Measurements from ENCODE around the gene SCFD1.
"Not testable (repeated sequence)": the region's sequence is repeated elsewhere in the genome, so short reads cannot be mapped to it uniquely, and the experiment has no call there.

The SCFD1 gene

DNA sequence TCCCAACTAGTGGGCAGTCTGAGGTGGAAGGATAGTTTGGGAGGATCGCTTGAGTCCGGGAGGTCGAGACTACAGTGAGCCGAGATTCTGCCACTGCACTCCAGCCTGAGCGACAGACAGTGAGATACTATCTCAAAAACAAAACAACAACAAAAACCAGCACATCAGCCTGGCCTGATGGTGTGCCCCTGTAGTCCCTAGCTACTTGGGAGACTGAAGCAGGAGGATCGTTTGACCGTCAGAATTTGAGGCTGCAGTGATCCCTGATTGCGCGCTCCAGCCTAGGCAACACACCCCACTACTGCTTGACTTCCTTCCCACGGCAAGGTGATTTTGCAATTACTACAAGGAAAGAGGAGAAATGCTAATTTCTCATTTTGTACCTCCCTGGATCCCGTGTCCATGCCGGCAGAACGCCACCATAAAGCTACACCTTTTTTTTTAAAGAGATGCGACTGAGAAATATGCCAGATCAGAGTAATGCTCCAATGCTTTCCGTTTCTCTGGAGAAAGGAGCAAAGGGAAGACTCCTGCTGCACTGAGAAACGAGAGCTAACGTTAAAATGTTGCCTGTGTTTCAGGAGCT is 672 bp upstream of the SCFD1 start:
- DNase-seq (ENCODE audit: insufficient read length) = no peak
- FAIRE-seq = peak; percentile 40
- no peak for TF ChIP-seq POLR2AphosphoS5 (IDR thresholded peaks at IDR 0.05; ENCODE audit: low read depth, low read length)
- TF ChIP-seq TAF1 (IDR thresholded peaks at IDR 0.05; ENCODE audit: borderline replicate concordance, low read depth, low read length) = no peak
- no peak for TF ChIP-seq POLR2A (IDR thresholded peaks at IDR 0.05; ENCODE audit: low read depth, low read length)

DNA sequence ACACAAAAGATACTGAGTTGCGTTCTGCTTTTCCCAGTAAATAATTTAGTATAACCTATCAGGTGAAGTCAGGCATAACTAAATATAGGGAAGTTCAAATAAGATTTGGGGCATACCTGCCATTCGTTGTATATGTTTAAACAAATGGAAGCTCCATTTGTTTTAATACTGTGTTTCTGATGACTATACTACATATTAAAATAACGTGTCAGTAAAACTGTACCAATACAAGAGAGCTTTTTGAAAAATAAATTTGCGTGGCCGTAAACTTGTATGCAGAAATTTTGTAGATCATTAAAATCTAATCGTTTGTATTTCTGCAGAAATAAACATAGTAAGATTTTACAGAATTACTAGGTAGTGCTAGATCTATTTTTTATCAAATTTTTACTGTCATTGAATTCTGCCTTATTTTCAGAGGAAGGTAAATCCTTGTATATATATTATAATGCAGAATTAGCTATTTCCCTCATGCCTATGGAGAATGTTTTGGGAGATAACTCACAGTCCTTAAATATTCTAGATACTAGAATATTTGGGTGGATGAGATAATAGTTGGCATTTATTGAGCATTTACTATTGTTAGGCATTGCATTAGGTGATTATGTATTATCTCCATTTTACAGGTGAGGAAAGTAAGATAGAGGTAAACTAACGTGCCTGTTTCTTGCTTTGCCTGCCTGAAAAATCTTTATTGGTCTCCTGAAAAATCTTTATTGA is 1.5 kb downstream of the SCFD1 start:
- DNase-seq (ENCODE audit: insufficient read length) (no peak), FAIRE-seq (no peak)
- TF ChIP-seq TAF1 (IDR thresholded peaks at IDR 0.05; ENCODE audit: borderline replicate concordance, low read depth, low read length) = no peak

DNA sequence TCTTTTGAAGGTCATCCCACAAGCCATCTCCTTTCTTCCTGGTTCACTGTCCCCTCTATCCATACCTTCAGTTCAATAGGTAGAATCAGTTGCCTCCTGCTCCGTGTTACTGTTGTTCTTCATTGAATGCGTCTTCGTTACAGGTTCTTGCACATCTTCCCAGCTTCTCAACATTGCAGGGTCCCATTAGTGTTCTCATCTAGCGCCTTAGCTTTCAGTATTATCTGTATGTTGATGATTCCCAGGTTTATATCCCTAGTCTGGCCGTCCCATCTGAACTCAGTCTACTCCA is 2.0 kb downstream of the SCFD1 start:
- FAIRE-seq (no peak), DNase-seq (ENCODE audit: insufficient read length) (no peak)
- TF ChIP-seq POLR2A (IDR thresholded peaks at IDR 0.05; ENCODE audit: low read depth, low read length) (no peak), POLR2AphosphoS5 (IDR thresholded peaks at IDR 0.05; ENCODE audit: low read depth, low read length) (no peak), TAF1 (IDR thresholded peaks at IDR 0.05; ENCODE audit: borderline replicate concordance, low read depth, low read length) (no peak)

DNA sequence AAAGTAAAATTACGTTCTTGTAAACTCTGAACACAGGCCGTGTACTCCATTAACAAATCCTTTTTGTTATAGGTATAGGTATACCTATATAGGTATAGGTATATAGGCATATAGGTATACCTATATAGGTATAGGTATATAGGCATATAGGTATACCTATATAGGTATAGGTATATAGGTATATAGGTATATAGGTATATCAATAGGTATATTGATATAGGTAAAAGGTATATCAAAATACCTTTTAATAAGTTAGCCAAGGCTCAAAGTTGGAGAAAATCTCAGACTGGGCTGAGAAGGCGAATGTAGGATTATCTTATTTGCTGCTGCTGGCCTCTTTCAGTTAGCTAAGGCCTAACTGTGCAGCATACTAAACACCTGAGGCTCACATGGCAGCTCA is 3.4 kb downstream of the SCFD1 start:
- no peak for TF ChIP-seq TAF1 (IDR thresholded peaks at IDR 0.05; ENCODE audit: borderline replicate concordance, low read depth, low read length)
- TF ChIP-seq POLR2A (IDR thresholded peaks at IDR 0.05; ENCODE audit: low read depth, low read length) = no peak
- no peak for TF ChIP-seq POLR2AphosphoS5 (IDR thresholded peaks at IDR 0.05; ENCODE audit: low read depth, low read length)
- FAIRE-seq = no peak
- no peak for DNase-seq (ENCODE audit: insufficient read length)

DNA sequence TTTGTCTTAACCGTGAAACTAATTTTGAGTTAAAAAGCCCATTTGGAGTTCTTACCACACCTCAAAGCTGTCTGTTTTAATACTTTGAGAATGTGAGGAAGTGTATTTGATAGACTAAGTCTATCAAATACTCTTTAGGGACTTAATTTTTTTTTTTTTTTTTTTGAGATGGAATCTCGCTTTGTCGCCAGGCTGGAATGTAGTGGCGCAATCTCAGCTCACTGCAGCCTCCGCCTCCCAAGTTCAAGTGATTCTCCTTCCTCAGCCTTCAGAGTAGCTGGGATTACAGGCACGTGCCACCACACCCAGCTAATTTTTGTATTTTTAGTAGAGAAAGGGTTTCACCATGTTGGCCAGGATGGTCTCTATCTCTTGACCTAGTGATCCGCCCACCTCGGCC is 7.3 kb downstream of the SCFD1 start:
- not testable (repeated sequence) for FAIRE-seq

DNA sequence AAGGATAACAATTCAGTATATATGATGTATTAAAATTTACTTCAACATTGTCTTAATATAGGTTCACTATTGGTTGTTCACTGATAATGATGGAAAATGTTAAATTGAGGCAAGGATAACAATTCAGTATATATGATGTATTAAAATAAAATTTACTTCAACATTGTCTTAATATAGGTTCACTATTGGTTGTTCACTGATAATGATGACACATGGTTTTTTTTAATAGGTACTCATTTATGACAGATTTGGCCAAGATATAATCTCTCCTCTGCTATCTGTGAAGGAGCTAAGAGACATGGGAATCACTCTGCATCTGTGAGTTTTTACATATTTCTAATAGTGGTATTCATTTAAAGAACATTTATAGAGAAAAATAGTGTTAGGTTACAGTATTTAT is 8.1 kb downstream of the SCFD1 start:
- FAIRE-seq = no peak
- DNase-seq (ENCODE audit: insufficient read length) = no peak
- TF ChIP-seq POLR2A (IDR thresholded peaks at IDR 0.05; ENCODE audit: low read depth, low read length) = no peak
- TF ChIP-seq TAF1 (IDR thresholded peaks at IDR 0.05; ENCODE audit: borderline replicate concordance, low read depth, low read length) = no peak
- TF ChIP-seq POLR2AphosphoS5 (IDR thresholded peaks at IDR 0.05; ENCODE audit: low read depth, low read length) = no peak

More for the DNA sequence above, 7.3 kb downstream of the SCFD1 start:
- not testable (repeated sequence) for DNase-seq (ENCODE audit: insufficient read length)

DNA sequence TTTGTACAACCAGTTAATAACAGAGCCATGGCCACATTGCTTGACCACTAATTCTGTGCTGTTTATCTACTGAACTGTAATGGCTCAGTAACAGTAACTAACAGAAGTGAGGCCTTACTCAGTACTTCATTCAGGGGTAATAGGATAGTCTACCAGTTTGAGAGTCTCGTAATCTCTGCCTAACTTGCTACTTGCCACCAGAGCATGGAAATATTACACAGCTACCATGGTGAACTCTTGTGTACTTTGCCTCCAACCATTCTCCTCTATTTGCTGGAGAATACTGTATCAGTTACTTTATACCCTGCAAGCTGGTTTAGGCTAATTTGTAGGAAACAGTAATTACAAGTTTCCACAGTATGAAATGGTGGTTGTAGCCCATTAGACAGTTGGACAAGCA is 10.6 kb downstream of the SCFD1 start:
- no peak for FAIRE-seq
- DNase-seq (ENCODE audit: insufficient read length) = no peak
- no peak for TF ChIP-seq POLR2A (IDR thresholded peaks at IDR 0.05; ENCODE audit: low read depth, low read length)
- no peak for TF ChIP-seq TAF1 (IDR thresholded peaks at IDR 0.05; ENCODE audit: borderline replicate concordance, low read depth, low read length)
- TF ChIP-seq POLR2AphosphoS5 (IDR thresholded peaks at IDR 0.05; ENCODE audit: low read depth, low read length) = no peak

DNA sequence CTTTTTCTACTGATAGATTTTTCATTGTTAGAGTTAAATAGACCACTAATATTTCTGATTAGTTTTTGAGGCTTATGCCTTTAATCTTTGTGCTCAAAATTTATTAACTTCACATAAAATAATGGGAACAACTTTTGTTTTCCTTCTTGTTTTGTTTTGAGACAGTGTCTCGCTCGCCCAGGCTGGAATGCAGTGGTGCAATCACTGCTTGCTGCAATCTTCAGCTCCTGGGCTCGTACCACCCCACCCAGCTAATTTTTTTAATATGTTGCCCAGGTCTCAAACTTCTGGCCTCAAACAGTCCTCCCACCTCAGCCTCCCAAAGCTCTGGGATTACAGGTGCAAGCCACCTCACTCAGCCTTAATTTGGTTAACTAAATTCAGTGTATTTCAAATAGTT is 16.8 kb downstream of the SCFD1 start:
- no peak for TF ChIP-seq POLR2AphosphoS5 (IDR thresholded peaks at IDR 0.05; ENCODE audit: low read depth, low read length)
- DNase-seq (ENCODE audit: insufficient read length) (no peak), FAIRE-seq (no peak)

DNA sequence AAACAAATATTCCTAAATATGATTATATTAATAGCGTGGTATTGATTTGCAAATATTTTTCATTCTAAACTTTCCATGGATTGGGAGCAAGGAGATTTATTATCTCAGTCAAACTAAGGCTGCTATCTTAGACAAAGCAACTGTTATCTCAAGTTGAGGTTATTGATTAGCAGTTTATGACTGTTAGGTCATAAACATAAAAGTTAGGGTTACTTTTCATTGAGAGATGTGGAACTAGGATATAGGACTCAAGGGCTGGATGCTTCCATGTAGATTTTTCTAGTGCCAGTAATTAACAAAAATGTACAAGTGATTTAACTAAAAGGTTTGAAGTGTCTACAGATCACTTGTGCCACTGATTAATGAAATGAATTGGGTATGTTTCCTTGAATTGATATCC is 19.1 kb downstream of the SCFD1 start:
- DNase-seq (ENCODE audit: insufficient read length) = no peak
- peak; percentile 46 for FAIRE-seq
- TF ChIP-seq TAF1 (IDR thresholded peaks at IDR 0.05; ENCODE audit: borderline replicate concordance, low read depth, low read length) (no peak), POLR2A (IDR thresholded peaks at IDR 0.05; ENCODE audit: low read depth, low read length) (no peak), POLR2AphosphoS5 (IDR thresholded peaks at IDR 0.05; ENCODE audit: low read depth, low read length) (no peak)

DNA sequence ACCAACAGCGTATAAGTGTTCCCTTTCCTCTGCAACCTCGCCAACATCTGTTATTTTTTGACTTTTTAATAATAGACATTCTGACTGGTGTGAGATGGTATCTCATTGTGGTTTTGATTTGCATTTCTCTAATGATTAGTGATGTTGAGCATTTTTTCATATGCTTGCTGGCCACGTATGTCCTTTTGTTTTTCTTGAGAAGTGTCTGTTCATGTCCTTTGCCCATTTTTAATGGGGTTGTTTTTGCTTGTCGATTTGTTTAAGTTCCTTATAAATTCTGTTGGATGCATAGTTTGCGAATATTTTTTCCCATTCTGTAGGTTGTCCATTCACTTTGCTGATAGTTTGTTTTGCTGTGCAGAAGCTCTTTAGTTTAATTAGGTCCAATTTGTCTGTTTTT is 22.3 kb downstream of the SCFD1 start:
- not testable (repeated sequence) for DNase-seq (ENCODE audit: insufficient read length); FAIRE-seq

DNA sequence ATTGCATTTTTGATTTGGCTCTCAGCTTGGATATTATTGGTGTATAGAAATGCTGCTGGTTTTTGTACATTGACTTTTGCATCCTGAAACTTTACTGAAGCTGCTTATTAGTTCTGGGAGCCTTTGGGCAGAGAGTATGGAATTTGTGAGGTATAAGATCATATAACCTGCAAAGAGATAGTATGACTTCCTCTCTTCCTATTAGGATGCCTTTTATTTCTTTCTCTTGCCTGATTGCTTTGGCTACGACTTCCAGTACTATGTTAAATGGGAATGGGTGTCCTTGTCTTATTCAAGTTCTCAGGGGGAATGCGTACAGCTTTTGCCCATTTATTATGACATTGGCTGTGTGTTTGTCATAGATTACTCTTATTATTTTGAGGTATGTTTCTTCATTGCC is 23.5 kb downstream of the SCFD1 start:
- DNase-seq (ENCODE audit: insufficient read length) (no peak), FAIRE-seq (no peak)
- TF ChIP-seq POLR2AphosphoS5 (IDR thresholded peaks at IDR 0.05; ENCODE audit: low read depth, low read length) = no peak

DNA sequence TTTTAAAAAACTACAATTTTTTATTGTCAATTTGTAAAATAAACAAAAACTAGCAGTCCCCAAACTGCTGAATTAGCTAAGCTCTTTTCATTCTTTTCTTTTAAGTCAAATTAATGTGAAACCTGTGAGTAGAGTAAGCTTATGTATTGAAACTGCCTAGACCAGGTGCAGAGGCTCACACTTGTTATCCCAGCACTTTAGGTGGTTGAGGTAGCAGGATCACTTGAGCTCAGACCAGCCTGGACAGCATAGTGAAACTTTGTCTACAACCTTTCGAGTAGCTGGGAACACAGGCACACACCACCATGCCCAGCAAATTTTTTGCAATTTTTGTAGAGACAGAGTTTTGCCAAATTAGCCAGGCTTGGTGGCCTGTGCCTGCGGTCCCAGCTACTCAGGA is 26.4 kb downstream of the SCFD1 start:
- DNase-seq (ENCODE audit: insufficient read length) (no peak), FAIRE-seq (peak; percentile 48)
- no peak for TF ChIP-seq POLR2AphosphoS5 (IDR thresholded peaks at IDR 0.05; ENCODE audit: low read depth, low read length)
- TF ChIP-seq POLR2A (IDR thresholded peaks at IDR 0.05; ENCODE audit: low read depth, low read length) = no peak
- no peak for TF ChIP-seq TAF1 (IDR thresholded peaks at IDR 0.05; ENCODE audit: borderline replicate concordance, low read depth, low read length)

DNA sequence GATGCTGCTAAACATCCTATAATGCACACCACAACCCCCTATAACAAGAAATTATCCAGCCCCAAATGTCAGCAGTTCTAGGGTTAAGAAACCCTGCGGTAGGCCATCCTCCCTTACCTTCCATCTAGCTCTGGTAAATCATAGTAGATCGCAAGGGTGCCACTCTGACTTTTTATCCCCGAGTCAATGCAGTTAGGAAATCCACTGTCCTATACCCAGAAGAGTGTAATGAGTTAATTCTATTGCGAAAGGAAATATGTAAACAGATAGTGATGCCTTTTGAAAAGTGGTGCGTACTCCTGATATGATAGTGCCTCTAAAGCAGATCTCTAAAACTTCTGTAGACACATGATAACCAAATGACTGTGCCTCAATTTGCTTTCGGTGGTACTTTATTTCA is 29.8 kb downstream of the SCFD1 start:
- no peak for DNase-seq (ENCODE audit: insufficient read length)
- FAIRE-seq = peak; percentile 27
- TF ChIP-seq POLR2A (IDR thresholded peaks at IDR 0.05; ENCODE audit: low read depth, low read length) = no peak
